Epithelial cell of proximal tubule (primary cell): Measurements from ENCODE around the gene ANKIB1. TPM values are rescaled to one million over a fixed set of nuclear protein-coding genes. Genes with fewer than 3 reads are reported as not detected.

Experiments
- DNase-seq: peaks from one replicate; pipeline ENCODE4 v3.0.0-alpha.2; 2011; ENCODE audit warnings: low read depth
- H3K4me3 ChIP-seq: 2 replicates; pipeline ENCODE4 v1.5.1; 2011; ENCODE audit warnings: low read depth, mild to moderate bottlenecking, low read length
- total RNA-seq: library from RNA; depleted of rRNA; stranded (reverse); fragments of >200 nt; gene quantifications from 2 replicates; pipeline ENCODE4 v1.2.3, GENCODE V29; 2015
- TF ChIP-seq, protein P1 (sequence below): conservative IDR thresholded peaks from 2 replicates; pipeline ENCODE4 v1.5.1; 2012; ENCODE audit warnings: low read depth, mild to moderate bottlenecking, low read length

Gene ANKIB1
- total RNA-seq, 1 donor from 2014 or later: 27.3 TPM

DNA sequence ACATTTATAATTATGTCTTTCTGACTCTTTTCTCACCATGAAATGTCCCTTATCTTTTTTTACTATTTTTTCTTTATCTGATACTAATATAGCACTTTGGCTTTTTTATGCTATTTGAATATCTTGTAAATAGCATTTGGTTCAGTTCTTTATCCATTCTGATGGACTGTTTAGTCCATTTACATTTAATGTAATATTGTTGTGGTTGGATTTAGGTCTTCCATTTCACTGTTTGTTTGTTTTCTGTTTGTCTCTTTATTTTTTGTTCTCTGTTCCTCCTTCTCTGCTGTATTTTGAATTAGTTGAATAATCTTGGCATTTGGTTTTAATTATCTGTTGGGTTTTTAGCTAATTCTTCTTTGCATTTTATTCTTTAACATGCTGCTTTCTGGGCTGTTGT lies 89.8 kb downstream of the ANKIB1 start:
- H3K4me3 ChIP-seq: no peak overlapping the region
- DNase-seq: no peak
- TF ChIP-seq, protein P1, sequence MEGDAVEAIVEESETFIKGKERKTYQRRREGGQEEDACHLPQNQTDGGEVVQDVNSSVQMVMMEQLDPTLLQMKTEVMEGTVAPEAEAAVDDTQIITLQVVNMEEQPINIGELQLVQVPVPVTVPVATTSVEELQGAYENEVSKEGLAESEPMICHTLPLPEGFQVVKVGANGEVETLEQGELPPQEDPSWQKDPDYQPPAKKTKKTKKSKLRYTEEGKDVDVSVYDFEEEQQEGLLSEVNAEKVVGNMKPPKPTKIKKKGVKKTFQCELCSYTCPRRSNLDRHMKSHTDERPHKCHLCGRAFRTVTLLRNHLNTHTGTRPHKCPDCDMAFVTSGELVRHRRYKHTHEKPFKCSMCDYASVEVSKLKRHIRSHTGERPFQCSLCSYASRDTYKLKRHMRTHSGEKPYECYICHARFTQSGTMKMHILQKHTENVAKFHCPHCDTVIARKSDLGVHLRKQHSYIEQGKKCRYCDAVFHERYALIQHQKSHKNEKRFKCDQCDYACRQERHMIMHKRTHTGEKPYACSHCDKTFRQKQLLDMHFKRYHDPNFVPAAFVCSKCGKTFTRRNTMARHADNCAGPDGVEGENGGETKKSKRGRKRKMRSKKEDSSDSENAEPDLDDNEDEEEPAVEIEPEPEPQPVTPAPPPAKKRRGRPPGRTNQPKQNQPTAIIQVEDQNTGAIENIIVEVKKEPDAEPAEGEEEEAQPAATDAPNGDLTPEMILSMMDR: no peak

DNA sequence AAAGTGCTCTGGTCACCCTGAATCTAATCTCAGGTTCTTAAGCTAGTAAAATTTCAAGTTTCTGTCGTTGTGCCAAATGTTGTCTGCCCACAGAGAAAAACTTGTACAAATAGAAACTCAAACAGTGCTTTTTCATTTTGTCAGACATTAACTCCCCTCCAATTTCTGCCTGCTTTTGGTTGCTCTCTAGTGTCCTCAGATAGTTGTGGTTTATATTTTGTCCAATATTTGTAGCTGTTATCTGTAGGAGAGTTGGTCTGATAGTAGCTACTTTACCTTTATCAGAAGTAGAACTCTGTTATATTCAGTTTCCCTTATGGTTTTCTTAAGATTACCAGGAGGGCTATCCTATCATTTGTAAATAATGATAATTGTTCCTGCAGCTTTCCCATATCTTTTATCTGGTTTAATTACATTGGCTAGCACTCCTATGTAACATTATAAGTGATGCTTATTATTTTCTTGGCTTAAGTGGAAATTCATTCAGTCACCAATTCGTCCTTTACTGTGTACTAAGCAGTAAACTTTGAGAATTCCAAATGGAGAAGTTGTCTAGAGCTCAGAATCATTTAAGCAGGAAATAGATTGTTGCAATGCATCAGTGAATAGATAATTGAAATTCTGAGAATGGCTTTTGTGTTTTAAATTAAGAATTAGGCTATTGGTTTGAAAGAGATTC lies 91.0 kb downstream of the ANKIB1 start:
- TF ChIP-seq, protein P1: no peak
- no peak for DNase-seq
- H3K4me3 ChIP-seq: no peak overlapping the region

DNA sequence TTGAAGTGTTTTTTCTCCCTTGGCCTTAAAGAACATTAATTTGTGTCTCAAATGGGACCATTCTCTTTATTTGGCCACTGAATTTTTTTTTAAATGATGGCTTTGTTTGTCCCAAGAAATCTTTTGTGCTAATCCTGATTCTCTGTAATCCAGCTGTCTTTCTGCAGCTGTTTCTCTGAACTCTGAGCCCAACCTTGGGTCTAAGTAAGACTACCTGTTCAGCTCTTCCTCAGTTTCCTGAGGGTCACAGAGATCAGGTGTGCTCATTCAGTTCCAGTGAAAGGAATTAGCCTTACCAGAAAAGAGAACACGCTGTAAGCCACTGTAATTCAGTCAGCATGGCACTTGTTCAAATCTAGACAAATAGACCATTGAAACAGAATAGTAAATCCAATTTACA lies 94.2 kb downstream of the ANKIB1 start:
- DNase-seq: no peak
- TF ChIP-seq, protein P1: no peak
- no peak overlapping the region for H3K4me3 ChIP-seq

DNA sequence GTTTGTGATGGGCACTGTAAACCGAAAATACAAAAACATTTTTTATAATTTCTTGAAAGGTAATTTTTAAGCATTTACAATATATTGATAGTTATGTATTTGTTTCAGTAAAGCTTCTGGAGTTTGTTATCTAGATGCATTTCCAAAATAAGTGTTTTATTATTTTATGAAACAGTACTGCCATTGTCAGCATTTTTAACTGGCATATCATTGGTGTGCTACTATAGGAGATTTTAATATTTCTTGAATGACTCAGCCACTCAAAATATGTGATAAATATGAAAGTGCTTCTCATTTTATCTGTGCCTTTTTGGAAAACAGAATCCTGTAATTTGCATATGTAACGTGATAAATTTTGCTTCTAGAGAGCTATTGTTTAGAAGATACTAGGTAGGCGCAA lies 97.9 kb downstream of the ANKIB1 start:
- TF ChIP-seq, protein P1: no peak
- DNase-seq: no peak
- H3K4me3 ChIP-seq: no peak overlapping the region

DNA sequence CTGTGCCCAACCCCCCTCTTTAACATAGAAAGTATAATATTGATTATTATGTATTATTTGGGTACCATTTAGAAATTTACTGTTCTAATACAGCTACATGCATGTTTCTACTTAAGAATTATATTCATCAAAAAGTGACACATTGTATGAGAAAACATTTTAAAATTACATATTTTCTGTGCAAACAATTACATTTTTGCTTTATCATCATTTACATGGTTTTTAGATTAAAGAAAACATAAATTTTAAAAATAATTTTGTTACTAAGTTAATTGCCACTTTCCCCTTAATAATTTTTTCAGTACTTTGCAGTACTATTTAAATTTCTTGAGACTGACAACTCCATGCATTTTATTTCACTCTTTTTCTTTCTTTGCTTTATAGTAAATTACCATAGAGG lies 106.2 kb downstream of the ANKIB1 start:
- TF ChIP-seq, protein P1: no peak
- no peak overlapping the region for H3K4me3 ChIP-seq
- no peak for DNase-seq

DNA sequence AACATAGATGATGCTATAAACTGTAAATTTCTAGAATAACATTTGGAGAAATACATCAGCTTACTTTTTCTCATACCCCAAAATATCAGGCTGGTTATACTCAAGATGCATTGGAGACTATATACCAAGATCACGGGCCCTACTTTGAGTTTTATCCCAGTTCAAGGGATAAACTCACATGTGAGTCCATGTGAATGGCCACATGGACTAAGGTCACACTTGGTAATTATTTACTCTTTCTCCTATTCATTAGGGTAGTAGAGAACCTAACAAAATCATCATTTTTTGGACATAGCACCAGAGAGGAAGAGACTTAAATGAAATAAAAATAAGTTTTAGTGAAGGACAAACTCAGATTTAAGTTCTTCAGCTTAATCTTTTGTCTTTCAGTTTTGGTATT lies 108.4 kb downstream of the ANKIB1 start:
- H3K4me3 ChIP-seq: no peak overlapping the region
- TF ChIP-seq, protein P1: no peak
- DNase-seq: no peak

DNA sequence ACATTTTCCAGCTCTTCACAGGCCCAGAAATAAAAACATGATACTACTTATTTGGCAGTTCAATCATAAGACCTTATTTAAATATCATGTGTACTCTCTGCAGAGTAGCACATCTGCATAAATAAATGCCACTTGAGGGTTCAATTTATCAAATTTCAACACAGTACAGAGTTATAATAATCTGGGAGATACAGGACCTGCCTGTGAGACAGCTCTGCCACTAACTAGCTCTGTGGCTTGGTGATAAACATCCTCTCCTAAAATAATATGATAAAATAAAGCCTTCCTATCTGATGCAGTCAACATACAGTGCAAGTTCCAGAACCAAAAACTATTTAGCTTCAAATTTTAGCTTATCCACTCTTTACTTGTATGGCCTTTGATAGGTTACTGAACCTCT lies 110.6 kb downstream of the ANKIB1 start:
- DNase-seq: no peak
- H3K4me3 ChIP-seq: no peak overlapping the region
- TF ChIP-seq, protein P1: no peak
